Measurements from ENCODE around the gene P4HA3.

The P4HA3 gene

DNA sequence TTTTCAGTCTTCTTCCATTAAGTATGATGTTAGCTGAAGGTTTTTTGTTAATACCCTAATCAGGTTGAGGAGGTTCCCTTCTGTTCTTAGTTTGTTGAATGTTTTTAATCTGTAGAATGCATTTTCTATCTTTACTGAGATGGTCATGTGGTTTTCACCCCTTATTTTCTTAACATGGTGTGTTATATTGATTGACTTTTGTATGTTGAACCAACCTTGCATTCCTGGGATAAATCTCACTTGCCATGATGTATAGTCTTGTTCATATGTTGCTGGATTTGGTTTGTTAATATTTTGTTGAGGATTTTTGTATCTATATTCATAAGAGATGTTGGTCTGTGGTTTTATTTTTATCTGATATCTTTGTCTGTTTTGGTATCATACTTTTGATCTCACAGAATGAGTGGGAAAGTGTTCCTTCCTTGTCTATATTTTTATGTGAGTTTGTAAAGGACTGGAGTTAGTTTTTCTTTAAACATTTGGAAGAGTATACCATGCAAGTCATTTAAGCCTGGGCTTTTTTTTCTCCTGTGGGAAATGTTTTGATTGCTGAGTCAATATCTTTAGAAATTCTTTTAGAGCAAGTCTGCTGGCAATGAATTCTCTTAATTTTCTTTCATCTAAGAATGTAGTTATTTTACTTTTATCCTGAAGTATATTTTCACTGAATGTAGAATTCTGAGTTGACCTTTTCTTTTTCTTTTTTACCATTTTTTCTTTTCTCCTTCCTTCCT is 5.5 kb upstream of the P4HA3 start:
- no peak for DNase-seq

DNA sequence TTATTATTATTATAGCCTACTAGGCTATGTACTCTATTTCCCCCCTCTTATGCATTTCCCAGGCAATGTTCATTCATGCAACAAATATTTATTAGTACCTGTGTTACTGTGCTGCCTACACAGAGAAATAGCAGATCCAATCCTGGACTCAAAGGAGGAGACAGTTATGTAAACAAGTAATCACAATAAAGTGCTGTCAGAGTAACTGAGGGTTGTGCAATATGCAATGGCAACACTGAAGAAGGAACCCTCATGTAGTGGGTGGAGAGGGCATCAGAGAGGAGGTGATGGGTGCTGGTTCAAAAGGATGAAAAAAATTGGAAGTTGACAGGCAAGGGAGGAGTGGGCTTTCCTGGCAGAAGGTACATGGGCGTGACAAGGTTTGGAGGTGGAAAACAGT is 886 bp upstream of the P4HA3 start:
- DNase-seq, result no peak

GRCh38 chr11:74310857-74311256 is 583 bp downstream of the P4HA3 start:
- DNase-seq, result no peak

GRCh38 chr11:74307434-74307833 is 4.0 kb downstream of the P4HA3 start:
- DNase-seq, result no peak

DNA sequence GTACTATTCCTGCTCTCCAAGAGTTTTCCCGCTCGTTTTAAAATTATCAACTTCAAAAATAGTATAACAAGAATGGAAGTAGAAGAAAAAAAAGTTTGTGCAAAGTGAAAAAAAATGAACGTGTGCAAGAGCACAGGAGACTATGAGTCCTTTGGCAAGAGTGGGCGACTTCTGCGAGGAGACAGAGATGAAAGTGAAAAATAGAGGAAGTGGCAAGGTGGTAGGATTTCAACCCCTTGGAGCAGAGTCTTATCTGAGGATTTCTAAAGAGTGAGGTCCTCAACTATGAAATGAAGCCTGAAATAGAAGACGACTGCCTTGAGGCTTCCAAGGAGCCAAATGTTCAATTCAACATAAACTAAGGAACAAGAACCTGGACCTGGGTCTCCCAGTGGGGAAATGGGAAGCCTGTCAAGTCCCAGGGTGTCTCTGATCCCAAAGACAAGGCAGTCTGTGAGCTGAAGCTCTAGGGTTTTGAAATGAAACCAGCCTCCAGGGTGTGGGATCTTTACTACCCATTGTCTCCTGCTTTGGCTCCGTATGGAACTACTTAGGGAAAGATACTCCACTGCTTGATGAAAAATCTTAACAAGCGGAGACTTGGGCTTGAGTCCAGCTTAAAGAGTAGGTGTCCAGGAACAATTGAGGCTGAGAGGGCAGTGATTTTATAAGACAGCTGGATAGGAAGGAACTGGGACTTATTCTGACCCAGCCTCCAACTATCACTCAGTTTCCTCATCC is 4.8 kb downstream of the P4HA3 start:
- no peak for DNase-seq

GRCh38 chr11:74299015-74299414 is 12.4 kb downstream of the P4HA3 start:
- no peak for DNase-seq

GRCh38 chr11:74297484-74297883 is 14.0 kb downstream of the P4HA3 start:
- no peak for DNase-seq

GRCh38 chr11:74288911-74289310 is 22.5 kb downstream of the P4HA3 start:
- DNase-seq, result no peak

- no peak for DNase-seq
Measured at GRCh38 chr11:74288161-74288560, 23.3 kb downstream of the P4HA3 start.

- DNase-seq, result no peak
Measured at GRCh38 chr11:74284466-74284865, 27.0 kb downstream of the P4HA3 start.

DNA sequence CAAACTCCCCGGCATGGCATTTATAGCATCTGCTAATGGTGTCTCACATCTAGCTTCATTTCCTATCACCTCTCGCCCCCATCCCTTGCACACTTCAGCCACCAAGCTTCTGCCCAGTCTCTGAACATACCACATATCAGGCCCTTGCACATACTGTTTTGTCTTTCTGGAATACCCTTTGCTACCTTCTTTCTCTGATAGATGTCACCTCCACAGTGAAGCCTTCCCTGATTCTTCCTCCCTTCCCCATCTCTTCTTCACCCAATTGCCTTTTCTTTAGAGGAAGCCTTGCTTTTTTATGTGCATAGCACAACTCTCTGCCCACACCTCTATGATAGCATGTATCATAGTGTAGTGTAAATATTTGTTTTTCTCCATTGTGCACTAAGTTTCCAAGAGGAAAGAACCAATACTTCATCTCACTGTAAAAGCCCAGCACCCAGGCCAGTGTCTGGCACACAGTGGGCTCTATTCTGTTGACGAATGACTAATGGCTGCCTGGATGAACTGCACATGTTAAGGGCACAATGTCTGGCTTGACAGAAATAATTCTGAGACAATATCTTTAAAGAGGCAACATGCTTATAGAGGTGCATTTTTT is 27.8 kb downstream of the P4HA3 start:
- no peak for DNase-seq

DNA sequence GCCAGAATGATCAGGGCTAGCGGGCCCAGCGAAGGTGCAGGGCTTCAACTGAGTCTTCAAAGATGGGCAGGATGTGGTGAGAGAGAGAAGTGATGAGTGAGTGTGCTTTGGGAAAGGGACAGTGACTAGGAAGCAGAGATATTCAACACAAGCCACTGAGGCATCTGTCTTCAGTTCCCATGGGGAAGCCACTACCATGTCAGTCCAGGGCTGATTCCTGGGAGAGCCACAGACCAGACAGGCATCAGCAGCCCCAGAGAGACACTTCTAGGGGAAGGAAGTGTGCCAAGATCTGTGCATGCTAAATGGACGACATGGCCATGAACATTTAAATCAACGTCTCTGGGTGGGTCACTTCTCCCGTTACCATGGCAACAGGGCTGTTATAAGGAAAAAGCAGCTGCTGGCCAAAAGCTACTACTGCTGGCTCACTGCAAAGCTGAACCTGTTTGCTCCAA is 28.5 kb downstream of the P4HA3 start:
- peak; percentile 28 for DNase-seq

DNA sequence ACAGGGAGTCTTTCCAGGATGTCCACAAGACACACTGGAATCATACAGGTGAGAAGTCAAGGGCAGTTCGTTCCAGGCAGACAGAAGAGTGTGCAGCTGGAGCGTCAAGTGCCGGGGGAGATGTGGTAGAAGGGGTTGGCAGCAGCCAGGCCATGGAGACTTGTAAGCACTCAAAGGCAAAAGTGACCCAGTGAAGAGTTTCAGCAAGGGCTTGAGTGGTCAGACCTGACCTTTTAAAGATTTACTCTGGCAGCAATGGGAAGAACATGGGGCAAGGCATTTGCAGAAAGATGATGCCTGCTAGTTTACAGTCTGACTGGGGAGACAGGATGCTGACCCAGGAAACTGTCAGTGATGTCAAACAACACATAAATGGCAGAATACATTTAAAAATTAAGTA is 29.0 kb downstream of the P4HA3 start:
- no peak for DNase-seq

DNA sequence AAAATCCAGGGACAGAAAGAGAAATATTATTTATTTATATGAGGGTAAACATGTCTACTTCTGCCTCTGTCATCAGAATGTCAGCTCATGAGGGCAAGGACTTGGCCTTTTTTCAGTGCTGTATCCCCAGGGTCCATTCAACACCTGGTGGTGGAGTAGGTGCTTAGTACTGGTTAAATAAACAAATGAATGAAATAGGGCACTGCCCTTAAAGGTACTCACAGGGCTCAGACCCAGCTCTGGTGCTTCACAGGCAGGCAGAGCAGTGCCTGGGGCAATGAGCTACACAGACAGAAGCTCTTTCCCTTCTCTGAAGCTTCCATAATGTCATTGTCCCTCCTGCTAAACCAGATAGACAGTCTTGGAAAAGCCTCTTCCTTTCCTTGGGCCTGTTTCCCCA is 30.9 kb downstream of the P4HA3 start:
- no peak for DNase-seq

GRCh38 chr11:74279256-74279655 is 32.2 kb downstream of the P4HA3 start:
- DNase-seq, result no peak

DNA sequence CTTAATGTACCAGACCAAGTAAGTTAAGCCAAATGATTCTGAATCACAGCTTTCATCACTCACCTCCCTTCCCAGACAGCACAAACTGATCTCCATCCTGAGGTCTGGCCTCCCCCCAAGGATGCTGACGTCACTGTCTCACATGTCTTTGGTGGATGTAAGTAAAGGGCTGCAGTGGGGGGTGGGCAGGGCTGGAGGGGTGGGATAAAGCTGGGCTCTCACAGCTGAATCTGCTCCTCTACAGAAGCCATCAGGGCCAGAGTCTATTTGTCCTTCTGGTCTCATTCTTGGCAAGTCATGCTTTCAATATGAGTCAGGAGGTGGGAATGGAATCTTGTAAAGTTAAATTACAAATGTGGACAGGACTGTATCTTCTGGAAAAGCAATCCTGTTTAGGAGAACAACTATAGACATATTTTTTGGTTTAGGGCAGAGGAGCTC is 32.7 kb downstream of the P4HA3 start:
- no peak for DNase-seq

- DNase-seq, result no peak
Measured at GRCh38 chr11:74278103-74278502, 33.3 kb downstream of the P4HA3 start.

DNA sequence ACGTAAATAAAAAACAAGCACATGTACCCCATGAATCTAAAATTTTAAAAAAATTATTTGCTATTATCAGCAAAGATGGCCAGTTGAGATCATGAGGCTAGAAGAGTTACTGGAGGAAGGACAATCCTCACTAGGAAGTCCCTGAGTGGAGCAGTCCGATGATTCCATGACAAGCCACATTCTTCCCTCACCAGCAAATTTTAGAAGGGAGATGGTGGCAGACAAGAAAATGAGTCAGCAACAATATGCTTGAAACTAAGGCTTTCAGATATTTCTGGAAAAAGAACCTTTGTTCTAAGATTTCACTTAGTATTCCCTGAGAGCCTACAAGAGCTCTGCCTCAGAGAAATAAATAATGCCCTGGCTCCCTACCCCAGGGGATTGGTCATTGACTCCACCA is 34.9 kb downstream of the P4HA3 start:
- DNase-seq, result no peak

DNA sequence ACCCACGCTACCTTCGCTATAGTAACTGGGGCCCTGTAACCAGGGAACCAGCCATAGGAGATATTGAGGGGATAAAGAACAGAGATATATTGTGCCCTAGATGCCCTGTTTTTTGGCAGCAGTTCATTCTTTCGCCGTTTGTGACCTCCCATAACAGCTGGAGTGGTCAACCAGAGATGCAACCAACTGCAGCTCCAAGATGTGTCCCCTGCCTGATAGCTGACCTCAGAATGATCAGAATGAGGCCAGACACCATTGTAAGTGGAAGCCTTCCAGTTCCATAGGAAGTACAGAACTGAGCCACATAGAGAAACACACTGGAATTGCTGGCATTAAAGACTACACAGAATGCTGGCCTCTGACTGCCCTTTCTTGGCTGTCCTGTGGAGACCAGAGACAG is 39.2 kb downstream of the P4HA3 start:
- no peak for DNase-seq

DNA sequence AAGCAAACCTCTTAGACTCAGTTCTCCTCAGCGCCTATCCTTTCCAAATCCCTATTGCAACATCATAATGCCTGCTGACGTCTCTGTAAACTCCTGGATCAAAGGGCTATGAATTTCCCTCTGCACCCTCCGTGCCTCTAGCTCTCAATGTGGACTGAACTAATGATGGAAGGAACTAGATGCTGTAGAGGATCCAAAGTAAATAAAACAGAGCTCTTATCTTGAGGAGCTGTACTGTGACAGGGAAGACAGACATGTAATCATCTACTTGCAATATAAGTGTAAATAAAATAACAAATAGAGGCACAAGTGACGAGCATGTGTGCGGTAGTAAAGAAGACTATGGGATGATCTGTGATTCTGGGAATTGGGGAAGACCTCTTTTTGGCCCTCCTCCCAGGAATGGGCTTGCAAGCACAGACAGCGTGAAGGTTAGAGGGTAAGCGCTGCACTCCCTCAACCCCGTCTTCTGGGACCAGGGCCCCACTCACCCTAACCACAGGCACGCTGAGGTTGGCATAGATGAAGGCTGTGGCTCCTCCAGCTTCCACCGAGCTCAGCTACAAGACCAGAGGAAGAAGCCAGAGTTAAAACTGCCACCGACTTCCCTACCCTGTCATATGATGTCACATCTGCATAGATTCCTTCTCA is 42.2 kb downstream of the P4HA3 start:
- DNase-seq, result no peak

DNA sequence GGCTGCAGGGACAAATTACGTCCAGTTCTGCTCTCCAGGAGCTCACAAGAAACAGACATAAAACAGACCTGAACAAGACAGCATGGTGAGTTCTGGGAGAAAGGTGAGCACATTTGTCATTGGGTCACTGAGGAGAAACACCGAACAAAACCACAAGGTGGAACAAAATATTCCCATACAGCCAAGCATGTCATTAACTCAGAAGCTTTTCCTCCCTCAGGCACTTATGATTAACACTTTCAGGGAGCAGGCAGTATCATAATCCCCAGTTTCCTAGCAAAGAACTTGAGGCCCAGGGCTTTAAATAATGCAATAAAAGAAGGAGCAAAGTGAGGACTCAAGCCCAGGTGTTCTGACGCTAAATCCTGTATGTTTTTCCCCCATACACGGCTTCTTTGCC is 43.0 kb downstream of the P4HA3 start:
- peak; percentile 18 for DNase-seq

- DNase-seq, result no peak
Measured at GRCh38 chr11:74267014-74267413, 44.4 kb downstream of the P4HA3 start.

DNA sequence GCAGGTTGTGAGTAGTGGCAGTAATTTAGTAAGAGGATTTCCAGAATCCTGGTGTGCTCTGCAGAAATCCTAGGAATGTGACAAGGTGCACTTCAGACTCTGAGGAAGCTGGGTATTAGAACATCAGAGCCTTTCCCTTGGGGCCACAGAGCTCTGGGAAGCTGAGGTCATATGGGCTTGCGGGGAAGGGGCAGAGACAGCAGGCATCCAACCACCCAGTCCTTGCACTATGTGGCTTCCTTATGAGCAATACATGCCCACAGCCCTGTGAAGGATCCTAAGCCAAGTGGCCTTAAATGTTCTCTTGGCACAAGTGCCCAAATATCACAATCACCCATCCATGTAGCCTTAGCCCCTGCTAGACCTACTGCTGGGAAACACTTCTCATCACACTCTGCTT is 46.2 kb downstream of the P4HA3 start:
- no peak for DNase-seq

DNA sequence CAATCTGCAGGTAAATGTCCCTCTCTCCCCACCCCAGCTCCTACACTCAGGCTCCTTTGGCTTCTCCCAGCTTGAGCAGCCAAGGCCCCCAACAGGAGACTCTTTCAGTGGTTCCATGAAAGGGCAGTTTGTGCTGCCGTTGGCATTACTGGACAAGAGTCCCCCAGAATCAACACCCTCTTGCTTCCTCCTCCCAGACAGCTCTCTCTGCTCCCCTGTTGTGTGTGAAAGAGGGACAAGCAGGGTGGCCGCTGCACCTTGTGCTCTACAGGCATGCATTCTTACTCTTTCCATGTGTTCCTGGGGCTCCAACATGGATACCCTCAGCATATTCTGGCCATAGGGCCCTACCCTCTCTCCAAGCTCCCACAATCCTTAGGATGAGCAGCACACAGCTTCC is 48.7 kb downstream of the P4HA3 start:
- no peak for DNase-seq
